ENCODE data around the gene ULK4.

The ULK4 gene

GRCh38 chr3:41489231-41489630 is 472.7 kb downstream of the ULK4 start:
- TF ChIP-seq L3MBTL2 (conservative IDR thresholded peaks at IDR 0.05), result no peak
- no peak for TF ChIP-seq FOXM1 (IDR thresholded peaks at IDR 0.05; ENCODE audit: borderline replicate concordance)
- TF ChIP-seq ELF4 (IDR thresholded peaks at IDR 0.05), result no peak
- no peak for TF ChIP-seq HDGF (IDR thresholded peaks at IDR 0.05; ENCODE audit: borderline replicate concordance)
- no peak for TF ChIP-seq ARNT (IDR thresholded peaks at IDR 0.05)
- TF ChIP-seq FOXK2 (IDR thresholded peaks at IDR 0.05), result no peak
- TF ChIP-seq CTBP1 (IDR thresholded peaks at IDR 0.05; ENCODE audit: borderline replicate concordance), result no peak
- POLR2A ChIA-PET, result no interaction called here
- no peak for DNase-seq (ENCODE audit: extremely low spot score)
- CTCF ChIA-PET, result no interaction called here

- ChIA-PET POLR2A (no interaction called here), CTCF (no interaction called here)
- DNase-seq (ENCODE audit: extremely low spot score), result no peak
- TF ChIP-seq SUZ12 (IDR thresholded peaks at IDR 0.05) (no peak), FOXA1 (IDR thresholded peaks at IDR 0.05) (no peak), ARNT (IDR thresholded peaks at IDR 0.05) (no peak), CTBP1 (IDR thresholded peaks at IDR 0.05; ENCODE audit: borderline replicate concordance) (no peak), ELF4 (IDR thresholded peaks at IDR 0.05) (no peak), LEF1 (IDR thresholded peaks at IDR 0.05; ENCODE audit: borderline replicate concordance) (no peak), SP1 (IDR thresholded peaks at IDR 0.05) (no peak), FOXM1 (IDR thresholded peaks at IDR 0.05; ENCODE audit: borderline replicate concordance) (no peak), FOXK2 (IDR thresholded peaks at IDR 0.05) (no peak), ZNF384 (IDR thresholded peaks at IDR 0.05) (no peak), PKNOX1 (IDR thresholded peaks at IDR 0.05) (no peak), BHLHE40 (IDR thresholded peaks at IDR 0.05; ENCODE audit: borderline replicate concordance) (no peak)
These were observed 473.4 kb downstream of the ULK4 start for GRCh38 chr3:41488501-41488900.

GRCh38 chr3:41485484-41485883 is 476.4 kb downstream of the ULK4 start:
- no peak for TF ChIP-seq ARNT (IDR thresholded peaks at IDR 0.05)
- TF ChIP-seq FOXM1 (IDR thresholded peaks at IDR 0.05; ENCODE audit: borderline replicate concordance), result no peak
- TF ChIP-seq CTBP1 (IDR thresholded peaks at IDR 0.05; ENCODE audit: borderline replicate concordance), result no peak
- TF ChIP-seq PKNOX1 (IDR thresholded peaks at IDR 0.05), result no peak
- no peak for TF ChIP-seq FOXA1 (IDR thresholded peaks at IDR 0.05)
- no peak for TF ChIP-seq L3MBTL2 (conservative IDR thresholded peaks at IDR 0.05)
- TF ChIP-seq BHLHE40 (IDR thresholded peaks at IDR 0.05; ENCODE audit: borderline replicate concordance), result no peak
- TF ChIP-seq HDGF (IDR thresholded peaks at IDR 0.05; ENCODE audit: borderline replicate concordance), result no peak
- TF ChIP-seq TARDBP (IDR thresholded peaks at IDR 0.05), result no peak
- TF ChIP-seq ZNF384 (IDR thresholded peaks at IDR 0.05), result no peak
- TF ChIP-seq ELF4 (IDR thresholded peaks at IDR 0.05), result no peak
- no peak for DNase-seq (ENCODE audit: extremely low spot score)
- CTCF ChIA-PET, result no interaction called here
- POLR2A ChIA-PET, result no interaction called here

- ChIA-PET POLR2A (no interaction called here), CTCF (no interaction called here)
- DNase-seq (ENCODE audit: extremely low spot score), result no peak
- TF ChIP-seq FOXM1 (IDR thresholded peaks at IDR 0.05; ENCODE audit: borderline replicate concordance) (no peak), FOXA1 (IDR thresholded peaks at IDR 0.05) (no peak), ARNT (IDR thresholded peaks at IDR 0.05) (no peak), ELF4 (IDR thresholded peaks at IDR 0.05) (no peak), TARDBP (IDR thresholded peaks at IDR 0.05) (no peak), CTBP1 (IDR thresholded peaks at IDR 0.05; ENCODE audit: borderline replicate concordance) (no peak)
These were observed 479.8 kb downstream of the ULK4 start for GRCh38 chr3:41482134-41482533.

GRCh38 chr3:41478278-41478677 is 483.6 kb downstream of the ULK4 start:
- TF ChIP-seq NFRKB (IDR thresholded peaks at IDR 0.05) (no peak), FOXK2 (IDR thresholded peaks at IDR 0.05) (no peak), FOXA1 (IDR thresholded peaks at IDR 0.05) (no peak), SUZ12 (IDR thresholded peaks at IDR 0.05) (no peak), FOXM1 (IDR thresholded peaks at IDR 0.05; ENCODE audit: borderline replicate concordance) (no peak), BHLHE40 (IDR thresholded peaks at IDR 0.05; ENCODE audit: borderline replicate concordance) (no peak), ZNF384 (IDR thresholded peaks at IDR 0.05) (no peak), L3MBTL2 (conservative IDR thresholded peaks at IDR 0.05) (no peak), HDGF (IDR thresholded peaks at IDR 0.05; ENCODE audit: borderline replicate concordance) (no peak), SP1 (IDR thresholded peaks at IDR 0.05) (no peak), CTBP1 (IDR thresholded peaks at IDR 0.05; ENCODE audit: borderline replicate concordance) (no peak), PKNOX1 (IDR thresholded peaks at IDR 0.05) (no peak), ARNT (IDR thresholded peaks at IDR 0.05) (no peak), ELF4 (IDR thresholded peaks at IDR 0.05) (no peak), TARDBP (IDR thresholded peaks at IDR 0.05) (no peak), LEF1 (IDR thresholded peaks at IDR 0.05; ENCODE audit: borderline replicate concordance) (no peak)
- ChIA-PET CTCF (no interaction called here), POLR2A (no interaction called here)
- no peak for DNase-seq (ENCODE audit: extremely low spot score)

GRCh38 chr3:41477399-41478014 is 484.4 kb downstream of the ULK4 start:
- ChIA-PET CTCF (no interaction called here), POLR2A (no interaction called here)
- DNase-seq (ENCODE audit: extremely low spot score), result no peak
- no peak for TF ChIP-seq ELF4 (IDR thresholded peaks at IDR 0.05)
- no peak for TF ChIP-seq CTBP1 (IDR thresholded peaks at IDR 0.05; ENCODE audit: borderline replicate concordance)
- TF ChIP-seq NFRKB (IDR thresholded peaks at IDR 0.05), result no peak
- no peak for TF ChIP-seq ARNT (IDR thresholded peaks at IDR 0.05)
- TF ChIP-seq FOXA1 (IDR thresholded peaks at IDR 0.05), result no peak
- no peak for TF ChIP-seq FOXM1 (IDR thresholded peaks at IDR 0.05; ENCODE audit: borderline replicate concordance)
- TF ChIP-seq SUZ12 (IDR thresholded peaks at IDR 0.05), result no peak
- no peak for TF ChIP-seq PKNOX1 (IDR thresholded peaks at IDR 0.05)
- TF ChIP-seq HDGF (IDR thresholded peaks at IDR 0.05; ENCODE audit: borderline replicate concordance), result no peak
- no peak for TF ChIP-seq BHLHE40 (IDR thresholded peaks at IDR 0.05; ENCODE audit: borderline replicate concordance)
